ENCODE data around the gene IFI27.

IFI27 gene

DNA sequence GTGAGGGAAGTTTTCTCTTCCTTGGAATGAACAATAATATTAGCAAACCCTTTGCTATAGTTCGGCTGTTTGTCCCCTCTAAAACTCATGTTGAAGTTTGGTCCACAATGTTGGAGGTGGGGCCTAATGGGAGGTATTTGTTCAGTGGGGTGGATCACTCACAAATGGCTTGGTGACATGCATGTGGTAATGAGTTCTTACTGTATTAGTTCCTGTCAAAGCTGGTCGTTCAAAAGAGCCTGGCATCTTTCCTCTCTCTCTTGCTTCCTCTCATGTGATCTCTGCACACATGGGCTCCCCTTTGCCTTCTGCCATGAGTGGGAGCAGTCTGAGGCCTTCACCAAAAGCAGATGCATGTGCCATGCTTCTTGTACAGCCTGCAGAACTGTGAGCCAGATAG lies 50.5 kb downstream of the IFI27 start:
- FAIRE-seq = no peak

DNA sequence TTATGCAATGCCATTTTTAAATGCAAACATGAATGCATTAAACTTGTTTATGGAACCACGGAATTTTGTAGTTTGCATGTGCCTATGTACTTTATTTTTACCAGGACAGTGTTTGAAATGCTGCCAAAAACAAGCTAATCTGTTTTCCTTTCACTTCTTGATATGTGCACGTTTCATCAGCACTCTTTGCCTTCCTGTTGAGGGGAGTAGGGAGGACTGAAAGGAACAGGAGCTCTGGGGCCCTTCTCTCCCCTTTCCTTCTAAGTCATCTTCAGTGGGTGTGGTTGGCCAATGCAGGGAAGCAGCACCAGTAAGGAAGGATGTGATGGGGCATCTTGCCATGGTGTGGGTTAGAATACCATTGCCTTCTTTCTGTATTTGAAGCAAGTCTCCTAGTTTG lies 51.4 kb downstream of the IFI27 start:
- FAIRE-seq = no peak

DNA sequence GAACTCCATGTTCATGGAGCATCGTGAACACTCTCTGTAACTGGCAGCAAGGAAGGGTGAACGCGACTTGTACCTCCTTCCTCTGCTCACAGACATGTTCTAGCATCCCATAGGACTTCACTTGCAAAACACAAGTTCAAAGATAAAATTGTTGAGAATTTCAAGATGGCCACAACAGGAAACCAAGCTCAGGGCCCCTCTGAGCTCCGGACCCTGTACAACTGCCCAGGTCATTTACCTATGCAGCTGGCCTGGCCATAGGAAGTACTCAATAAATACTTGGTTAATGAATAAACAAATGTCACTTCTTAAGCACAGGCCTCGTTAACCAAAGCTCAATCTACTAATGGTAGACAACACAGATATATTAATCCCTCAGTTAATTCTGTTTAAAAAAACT lies 51.9 kb downstream of the IFI27 start:
- no peak for FAIRE-seq

DNA sequence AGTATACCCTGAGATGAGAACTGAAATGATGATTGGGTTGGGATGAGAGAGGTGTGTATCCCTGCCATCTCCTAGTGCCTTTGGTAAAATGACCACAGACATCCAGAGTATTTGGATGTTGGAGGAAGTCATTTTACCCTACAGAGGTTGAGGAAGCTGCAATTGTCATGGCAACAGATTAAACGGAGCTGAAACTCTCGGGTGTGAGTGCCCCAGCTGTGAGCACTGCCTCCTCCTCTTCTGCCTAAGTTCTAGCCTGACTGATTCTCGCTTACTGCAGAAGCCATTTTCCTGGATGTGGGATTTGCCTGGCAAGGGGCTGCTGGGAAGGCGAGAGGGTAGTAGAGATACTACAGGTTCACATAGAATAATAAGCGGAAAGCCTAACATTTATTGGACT lies 53.3 kb downstream of the IFI27 start:
- no peak for FAIRE-seq

DNA sequence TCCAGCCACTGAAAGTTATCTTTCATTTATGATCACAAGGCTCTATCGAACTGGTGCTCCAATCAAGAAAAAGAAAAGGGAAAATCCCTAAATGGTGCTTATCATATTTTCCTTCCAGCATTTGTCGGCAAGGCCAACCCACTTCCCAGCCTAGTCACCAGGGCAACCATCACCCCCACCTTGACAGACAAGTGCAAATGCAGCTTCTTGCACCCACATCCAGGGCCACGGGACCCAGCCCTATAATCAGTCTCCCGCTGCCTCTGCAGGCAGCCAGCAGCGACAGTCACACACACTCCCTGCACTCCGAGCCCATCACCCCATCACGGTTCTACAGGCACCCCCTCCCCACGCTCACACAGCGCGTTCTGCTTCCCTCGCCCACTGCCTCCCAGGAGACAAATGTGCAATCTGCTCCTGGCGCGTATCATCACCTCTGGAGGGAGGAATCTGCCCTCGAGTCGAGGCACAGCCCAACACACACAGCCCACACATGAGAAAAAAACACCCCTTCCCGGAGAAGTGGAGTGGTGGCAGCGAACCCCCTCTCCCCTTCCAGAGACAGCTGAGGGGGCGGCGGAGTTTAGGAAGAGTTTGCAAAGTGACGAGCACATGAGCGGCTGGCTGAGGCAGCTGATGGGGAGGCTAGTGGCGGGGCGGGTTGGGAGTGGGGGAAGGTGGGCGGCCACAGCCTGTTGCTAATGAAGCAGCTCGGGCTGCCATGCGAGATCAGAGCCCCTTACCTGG lies 54.3 kb downstream of the IFI27 start:
- FAIRE-seq = no peak

DNA sequence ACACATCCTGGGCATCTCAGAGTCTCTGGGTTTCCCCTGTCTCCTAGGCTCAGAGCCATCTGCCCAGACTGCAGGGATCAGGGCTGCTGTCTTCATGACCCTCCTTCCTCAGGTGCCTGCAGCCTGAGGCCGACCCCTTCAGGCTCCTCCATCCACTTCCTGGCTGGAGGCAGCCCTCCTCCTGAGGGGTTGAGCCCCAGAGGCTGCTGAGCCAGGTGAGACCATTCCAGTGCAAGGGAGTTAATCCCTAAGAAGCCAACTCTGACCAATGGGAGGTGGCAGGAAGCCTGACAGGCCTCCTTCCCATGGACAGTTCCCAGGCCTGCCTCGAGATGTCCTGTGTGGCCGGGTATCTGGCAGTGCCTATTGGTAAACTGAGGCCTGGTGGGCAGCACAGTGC lies 55.2 kb downstream of the IFI27 start:
- FAIRE-seq = no peak

Data from G401.6 (cell line).